IPS-20b (cell line): ENCODE data around the gene AFF3.
"Not testable (repeated sequence)": the region's sequence is repeated elsewhere in the genome, so short reads cannot be mapped to it uniquely, and the experiment has no call there.

Experiments used
- H3K27ac ChIP-seq: one replicate; pipeline ENCODE4 v1.5.1; 2013; ENCODE audit warnings: low read length
- H3K27me3 ChIP-seq: 2 replicates; pipeline ENCODE4 v1.6.1; 2013; ENCODE audit warnings: mild to moderate bottlenecking, low read length, inconsistent platforms; ENCODE audit not compliant: insufficient read depth
- H3K36me3 ChIP-seq: 2 replicates; pipeline ENCODE4 v1.6.1; 2013; ENCODE audit warnings: low read depth, mild to moderate bottlenecking, inconsistent platforms, low read length, moderate library complexity; ENCODE audit not compliant: insufficient read depth
- H3K4me1 ChIP-seq: 2 replicates; pipeline ENCODE4 v1.6.1; 2013; ENCODE audit warnings: mild to moderate bottlenecking, control low read depth, inconsistent platforms, low read length, moderate library complexity; ENCODE audit not compliant: insufficient read depth
- H3K4me3 ChIP-seq: 2 replicates; pipeline ENCODE4 v1.5.1; 2013; ENCODE audit warnings: mild to moderate bottlenecking, low read length, inconsistent platforms
- H3K9ac ChIP-seq: 2 replicates; pipeline ENCODE4 v1.6.1; 2013; ENCODE audit warnings: low read depth, mild to moderate bottlenecking, inconsistent platforms, low read length, moderate library complexity
- H3K9me3 ChIP-seq: 2 replicates; pipeline ENCODE4 v1.6.1; 2013; ENCODE audit warnings: mild to moderate bottlenecking, low read depth, low read length, inconsistent platforms; ENCODE audit not compliant: insufficient read depth

AFF3 gene

DNA sequence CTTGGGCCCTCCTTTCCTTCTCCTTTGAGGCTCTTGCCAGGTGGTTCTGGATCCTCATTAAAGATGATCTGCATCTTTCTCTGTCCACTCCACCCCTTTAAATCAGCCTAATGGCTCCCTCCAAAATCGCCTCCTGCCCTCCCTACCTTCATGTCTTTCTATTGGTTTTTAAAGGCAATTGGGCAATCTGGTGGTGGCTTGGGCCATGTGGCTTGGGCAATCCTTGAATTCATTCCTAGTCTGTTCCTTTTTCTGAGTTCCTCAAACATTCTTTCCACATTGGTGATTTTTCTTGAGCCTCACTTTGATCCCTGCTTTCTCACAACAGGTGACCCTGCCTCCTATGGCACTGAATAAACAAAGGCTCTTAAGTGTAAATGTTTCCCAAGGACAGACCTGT, 386.3 kb downstream of the AFF3 start:
- Histone ChIP-seq H3K4me1 (no peaks in the 10 kb centered on the region), H3K27me3 (peaks cover 16% of the 10 kb centered on the region; the same call in 1 of the 2 replicates), H3K9me3 (no peaks in the 10 kb centered on the region), H3K36me3 (no peaks in the 10 kb centered on the region), H3K9ac (no peak overlapping the region), H3K4me3 (no peak overlapping the region), H3K27ac (no peak overlapping the region)

DNA sequence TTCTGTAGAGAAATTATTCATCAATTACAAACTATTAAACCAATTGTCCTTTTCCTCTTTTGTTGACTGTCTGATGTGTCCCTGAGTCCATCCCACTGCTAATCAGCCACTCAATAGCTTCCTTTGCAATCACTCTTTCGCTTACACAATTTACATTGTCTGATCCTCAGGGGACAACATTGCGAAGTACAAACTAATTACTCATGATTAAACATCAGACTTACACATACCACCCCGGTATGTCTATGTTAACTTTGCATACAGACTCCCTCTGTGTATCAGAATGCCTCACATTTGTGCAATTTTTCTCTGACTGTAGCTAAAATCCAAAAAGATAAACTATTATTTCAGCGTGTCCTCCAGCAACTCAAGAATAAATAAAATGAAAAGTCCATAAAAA, 388.2 kb downstream of the AFF3 start:
- Histone ChIP-seq H3K4me3 (no peak overlapping the region), H3K9ac (no peak overlapping the region), H3K4me1 (no peaks in the 10 kb centered on the region), H3K9me3 (no peaks in the 10 kb centered on the region), H3K27ac (no peak overlapping the region), H3K36me3 (no peaks in the 10 kb centered on the region), H3K27me3 (peaks cover 16% of the 10 kb centered on the region; the same call in 1 of the 2 replicates)

DNA sequence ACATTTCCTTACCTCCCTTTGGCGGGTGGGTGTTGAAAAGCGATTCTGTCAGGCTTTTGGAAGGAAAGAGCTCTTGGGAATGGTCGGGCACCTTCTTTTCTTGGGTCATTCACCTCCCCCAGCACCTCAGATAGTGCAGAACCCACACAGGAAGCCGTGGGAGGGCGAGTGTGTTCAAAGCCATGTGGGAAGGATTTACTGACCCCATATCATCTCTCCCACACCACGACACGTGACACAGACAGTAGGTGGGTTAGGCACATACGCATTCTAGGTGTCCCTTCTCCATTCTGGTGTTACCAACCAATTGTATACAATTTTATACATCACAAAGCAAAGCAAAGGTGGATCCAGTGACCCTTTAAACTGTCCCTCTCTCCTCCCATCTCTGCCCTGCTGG, 388.9 kb downstream of the AFF3 start:
- Histone ChIP-seq H3K36me3 (no peaks in the 10 kb centered on the region), H3K4me1 (peaks cover 4% of the 10 kb centered on the region; the same call in 1 of the 2 replicates), H3K9me3 (no peaks in the 10 kb centered on the region)

DNA sequence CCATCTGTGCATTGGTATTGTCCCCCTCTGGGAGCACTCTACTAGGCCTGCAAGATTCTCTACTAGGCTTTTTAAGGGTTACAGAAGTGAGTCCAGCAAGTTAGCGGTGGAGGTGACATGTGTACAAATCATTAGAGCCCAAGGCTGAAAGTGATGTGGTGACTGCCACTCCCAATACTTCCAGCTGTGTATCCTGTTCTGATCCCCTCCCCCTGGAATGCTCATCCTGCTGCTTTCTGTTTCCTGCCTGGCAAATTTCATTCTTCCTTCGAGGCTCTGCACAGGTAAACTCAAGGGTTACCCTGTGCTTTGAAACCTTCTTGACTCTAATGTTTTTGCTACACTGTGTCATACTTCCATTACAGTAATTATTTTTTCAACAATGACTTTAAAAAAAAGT, 394.0 kb downstream of the AFF3 start:
- Histone ChIP-seq H3K27me3 (no peaks in the 10 kb centered on the region), H3K9ac (no peak overlapping the region), H3K27ac (no peak overlapping the region), H3K36me3 (no peaks in the 10 kb centered on the region), H3K4me3 (no peak overlapping the region), H3K4me1 (peaks cover 14% of the 10 kb centered on the region; the same call in 1 of the 2 replicates), H3K9me3 (no peaks in the 10 kb centered on the region)

More for the DNA sequence above, 388.9 kb downstream of the AFF3 start:
- no peak overlapping the region for H3K4me3 ChIP-seq
- H3K27ac ChIP-seq = no peak overlapping the region
- H3K27me3 ChIP-seq = peaks cover 16% of the 10 kb centered on the region; the same call in 1 of the 2 replicates
- no peak overlapping the region for H3K9ac ChIP-seq

DNA sequence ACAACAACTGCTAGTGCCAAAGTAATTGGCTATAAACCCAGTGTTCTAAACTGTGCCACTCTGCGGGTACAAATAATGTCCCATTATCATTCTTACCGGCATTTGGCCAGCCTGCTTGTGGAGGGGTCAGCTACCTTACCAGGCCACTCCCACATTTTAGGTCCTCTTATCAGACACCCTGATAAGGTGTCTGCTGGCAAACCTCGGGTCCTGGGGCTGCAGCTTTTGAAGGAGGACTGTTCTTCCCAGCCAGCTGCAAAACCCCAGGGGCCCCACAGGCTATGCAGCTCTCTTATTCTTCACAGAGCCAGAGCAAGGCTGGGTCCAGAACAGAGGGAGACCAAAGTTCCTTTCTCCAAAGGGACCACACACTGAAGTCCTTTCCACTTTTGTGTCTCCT, 394.5 kb downstream of the AFF3 start:
- Histone ChIP-seq H3K9me3 (no peaks in the 10 kb centered on the region), H3K27me3 (no peaks in the 10 kb centered on the region), H3K4me3 (no peak overlapping the region), H3K27ac (no peak overlapping the region), H3K9ac (no peak overlapping the region), H3K36me3 (no peaks in the 10 kb centered on the region), H3K4me1 (peaks cover 14% of the 10 kb centered on the region; the same call in 1 of the 2 replicates)

DNA sequence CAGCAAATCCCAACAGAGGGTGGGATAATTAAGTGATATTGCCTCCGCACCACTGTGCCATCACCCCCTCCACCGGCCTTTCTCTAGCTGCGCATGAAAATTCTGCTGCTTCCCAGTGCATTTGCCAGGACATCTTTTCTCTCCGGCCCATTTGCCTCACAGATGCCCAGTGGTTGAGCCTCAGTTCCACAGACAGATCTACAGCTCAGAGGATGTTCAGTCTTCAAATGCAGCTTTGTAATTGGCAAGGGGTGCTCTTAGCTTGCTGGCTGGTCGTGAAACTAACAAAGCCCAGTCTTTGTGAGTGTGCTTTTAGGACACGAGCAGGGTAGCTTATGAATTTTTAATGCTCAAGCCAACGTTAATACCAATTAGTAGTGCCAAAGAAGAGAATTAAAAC, 399.2 kb downstream of the AFF3 start:
- no peak overlapping the region for H3K4me3 ChIP-seq
- H3K9ac ChIP-seq = no peak overlapping the region
- no peaks in the 10 kb centered on the region for H3K27me3 ChIP-seq
- no peaks in the 10 kb centered on the region for H3K36me3 ChIP-seq
- H3K4me1 ChIP-seq = peaks cover 6% of the 10 kb centered on the region; the same call in 1 of the 2 replicates
- no peak overlapping the region for H3K27ac ChIP-seq
- H3K9me3 ChIP-seq = no peaks in the 10 kb centered on the region

DNA sequence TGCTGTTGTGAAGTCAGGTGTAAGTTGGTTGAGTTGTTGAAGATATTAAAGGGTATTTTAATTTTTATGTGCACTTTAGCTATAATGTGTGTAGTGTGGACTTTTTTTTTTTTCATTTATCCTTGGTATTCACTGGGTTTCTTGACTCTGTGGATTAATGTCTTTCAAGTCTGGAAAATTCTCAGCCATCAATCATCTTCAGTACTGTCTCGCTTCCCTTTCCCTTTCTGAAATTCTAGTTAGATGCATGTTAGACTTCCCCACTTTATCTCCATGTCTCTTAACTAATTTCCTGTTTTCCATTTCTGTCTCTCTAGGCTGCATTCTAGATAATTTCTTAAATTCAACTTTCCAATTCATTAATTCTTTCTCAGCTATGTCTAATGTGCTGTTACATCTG, 404.9 kb downstream of the AFF3 start:
- no peaks in the 10 kb centered on the region for H3K9me3 ChIP-seq
- no peak overlapping the region for H3K27ac ChIP-seq
- H3K27me3 ChIP-seq = no peaks in the 10 kb centered on the region
- H3K4me3 ChIP-seq = no peak overlapping the region
- no peaks in the 10 kb centered on the region for H3K4me1 ChIP-seq
- H3K36me3 ChIP-seq = no peaks in the 10 kb centered on the region
- no peak overlapping the region for H3K9ac ChIP-seq

DNA sequence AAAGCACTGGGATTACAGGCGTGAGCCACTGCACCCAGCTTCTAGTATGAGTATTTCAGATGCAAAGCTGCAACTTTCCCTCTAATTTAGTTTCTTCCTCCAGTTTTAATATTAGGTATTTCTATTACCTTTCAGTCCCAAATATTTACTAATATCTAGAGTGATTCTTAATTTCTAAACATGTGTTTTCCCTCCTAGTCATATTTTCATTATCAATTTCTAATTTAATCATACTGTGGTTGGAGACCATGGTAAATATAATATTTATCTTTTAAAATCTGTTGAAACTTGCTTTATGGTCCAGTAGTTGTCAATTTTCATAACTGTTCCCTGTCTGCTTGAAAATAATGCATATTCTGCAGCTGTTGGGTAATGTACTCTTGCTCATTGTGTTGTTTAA, 406.6 kb downstream of the AFF3 start:
- no peaks in the 10 kb centered on the region for H3K9me3 ChIP-seq
- no peak overlapping the region for H3K27ac ChIP-seq
- no peaks in the 10 kb centered on the region for H3K36me3 ChIP-seq
- H3K27me3 ChIP-seq = no peaks in the 10 kb centered on the region
- H3K4me3 ChIP-seq = no peak overlapping the region
- H3K4me1 ChIP-seq = no peaks in the 10 kb centered on the region
- H3K9ac ChIP-seq = no peak overlapping the region

DNA sequence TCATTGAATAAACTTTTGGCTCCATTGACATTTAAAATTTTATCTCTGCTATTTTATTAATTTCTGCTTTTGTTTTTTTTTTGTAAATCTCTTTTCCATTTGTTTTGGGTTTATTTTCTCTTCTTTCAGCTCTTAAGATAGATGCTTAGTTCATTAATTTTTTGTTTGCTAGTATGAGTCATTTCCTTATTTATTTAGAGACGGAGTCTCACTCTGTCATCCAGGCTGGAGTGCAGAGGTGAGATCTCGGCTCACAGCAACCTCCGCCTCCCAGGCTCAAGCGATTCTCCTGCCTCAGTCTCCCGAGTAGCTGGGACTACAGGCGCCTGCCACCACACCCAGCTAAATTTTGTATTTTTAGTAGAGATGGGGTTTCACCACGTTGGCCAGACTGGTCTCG, 407.1 kb downstream of the AFF3 start:
- not testable (repeated sequence) for H3K9ac ChIP-seq

DNA sequence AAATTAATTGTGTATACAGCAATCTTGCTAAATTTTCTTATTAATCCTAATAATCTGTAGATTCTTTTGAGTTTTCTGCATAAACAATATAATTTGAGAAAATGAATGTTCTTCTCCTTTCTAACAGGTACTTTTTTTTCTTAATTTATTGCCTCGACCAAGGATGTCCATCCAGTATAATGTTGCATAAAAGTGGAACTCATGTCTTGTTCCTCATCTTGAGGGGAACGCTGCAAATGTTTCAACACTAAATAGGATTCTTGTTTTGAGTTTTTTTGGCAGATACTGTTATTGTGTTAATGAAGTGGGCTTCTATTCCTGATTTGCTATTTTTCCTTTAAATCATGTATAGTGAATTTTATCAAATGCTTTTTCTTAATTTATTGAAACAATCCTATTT, 408.2 kb downstream of the AFF3 start:
- no peaks in the 10 kb centered on the region for H3K27me3 ChIP-seq

More for the DNA sequence above, 407.1 kb downstream of the AFF3 start:
- H3K4me3 ChIP-seq, H3K27me3 ChIP-seq, H3K9me3 ChIP-seq, H3K36me3 ChIP-seq, H3K27ac ChIP-seq, H3K4me1 ChIP-seq: not testable (repeated sequence)

DNA sequence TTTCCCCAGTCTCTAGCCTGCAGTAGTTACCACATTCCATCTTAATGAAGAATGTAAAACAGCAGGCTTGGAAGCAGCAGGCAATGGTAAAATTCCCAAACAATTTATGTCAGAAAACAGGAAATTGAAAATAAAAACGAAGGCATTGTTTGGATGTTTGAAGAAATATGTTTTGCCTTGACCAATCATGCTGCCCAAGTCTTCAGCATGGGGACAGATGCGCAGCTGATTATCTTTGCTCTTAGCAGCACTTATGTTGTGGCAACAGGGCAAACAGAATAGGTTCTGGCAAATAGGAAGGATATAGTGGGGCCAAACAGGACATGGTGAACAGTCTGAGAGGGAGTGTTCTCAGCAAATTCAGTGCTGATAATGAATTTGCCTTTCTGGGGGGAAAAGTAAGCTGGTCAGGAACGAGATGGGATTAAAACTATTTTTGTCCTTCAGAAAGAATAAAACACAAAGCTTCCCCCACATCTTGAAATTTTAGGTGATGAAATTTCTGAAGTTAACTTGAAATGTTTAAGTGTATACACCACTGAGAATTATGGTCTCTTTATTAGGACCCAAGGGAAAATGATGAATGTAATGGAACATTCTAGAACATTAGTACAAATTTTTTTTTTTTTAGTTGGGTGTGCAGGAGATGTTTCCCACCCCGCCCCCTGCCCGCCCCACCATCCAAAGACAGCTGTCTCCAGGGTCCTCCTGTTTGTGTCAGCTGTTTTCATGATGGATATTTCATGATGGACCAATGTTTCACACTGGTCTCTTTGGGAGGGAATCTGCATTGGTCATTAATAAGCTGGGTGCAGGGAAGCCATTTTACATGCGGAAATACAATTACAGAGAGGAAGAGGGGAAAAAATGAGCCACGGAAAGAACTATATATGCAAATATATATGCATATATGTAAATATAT, 413.0 kb downstream of the AFF3 start:
- H3K4me1 ChIP-seq = peaks cover 14% of the 10 kb centered on the region
- no peak overlapping the region for H3K9ac ChIP-seq
- no peaks in the 10 kb centered on the region for H3K36me3 ChIP-seq
- no peak overlapping the region for H3K4me3 ChIP-seq
- H3K9me3 ChIP-seq = no peaks in the 10 kb centered on the region
- H3K27me3 ChIP-seq = no peaks in the 10 kb centered on the region
- no peak overlapping the region for H3K27ac ChIP-seq

More for the DNA sequence above, 408.2 kb downstream of the AFF3 start:
- no peak overlapping the region for H3K4me3 ChIP-seq
- H3K4me1 ChIP-seq = peaks cover under 1% of the 10 kb centered on the region; the same call in 1 of the 2 replicates
- no peak overlapping the region for H3K27ac ChIP-seq
- no peaks in the 10 kb centered on the region for H3K9me3 ChIP-seq
- H3K36me3 ChIP-seq = no peaks in the 10 kb centered on the region
- no peak overlapping the region for H3K9ac ChIP-seq

DNA sequence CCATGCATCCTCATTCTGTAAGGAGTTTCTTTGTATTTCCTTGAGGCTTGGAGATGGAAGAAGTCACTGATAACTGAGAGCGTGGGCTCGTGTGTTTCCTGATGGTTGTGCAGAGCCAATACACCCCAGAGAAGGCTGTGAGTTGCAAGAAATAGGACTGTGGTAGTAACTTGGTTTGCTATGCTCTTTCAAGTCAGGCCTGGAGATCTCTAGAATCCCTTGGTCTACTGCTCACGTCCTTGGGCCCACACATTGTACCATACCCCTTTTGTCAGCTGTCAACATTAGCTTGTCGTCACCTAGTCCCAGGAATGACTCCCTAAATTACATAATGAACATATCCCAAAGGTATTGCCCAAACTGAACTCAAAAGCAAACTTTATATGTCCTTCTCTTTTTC, 414.2 kb downstream of the AFF3 start:
- no peaks in the 10 kb centered on the region for H3K9me3 ChIP-seq
- no peak overlapping the region for H3K4me3 ChIP-seq
- no peaks in the 10 kb centered on the region for H3K27me3 ChIP-seq
- no peaks in the 10 kb centered on the region for H3K36me3 ChIP-seq
- no peak overlapping the region for H3K9ac ChIP-seq
- no peak overlapping the region for H3K27ac ChIP-seq
- H3K4me1 ChIP-seq = peaks cover 14% of the 10 kb centered on the region
